IMR-90 (cell line): ENCODE data around the gene TMEM131. TPM values are rescaled to one million over a fixed set of nuclear protein-coding genes. Genes with fewer than 3 reads are reported as not detected.

ENCODE experiments used
- ATAC-seq: fragments of 200-7000 bp; cut with Tn5 transposase; 2 replicates; pipeline ENCODE4 v1.9.1; 2020; ENCODE audit warnings: low read depth, mild to moderate bottlenecking, moderate library complexity
- BruUV-seq: library from RNA; stranded (reverse); fragments of 400-500 nt; replicated peaks from 2 replicates; lab custom pipeline; 2021; lab: Mats Ljungman, UMichigan
- CTCF ChIA-PET: fragments of 300-600 bp; formaldehyde crosslinking; extraction: SDS; loops from one replicate; lab custom pipeline; 2021; ENCODE audit warnings: antibody characterized with exemption; lab: Yijun Ruan, JAX
- POLR2A ChIA-PET: fragments of 300-600 bp; sonication (Branson Sonifier 250); formaldehyde crosslinking; loops from one replicate; lab custom pipeline; 2022; ENCODE audit warnings: antibody characterized with exemption; ENCODE audit not compliant: unreplicated experiment; lab: Charles Lee
- DNase-seq: peaks from one replicate; pipeline ENCODE4 v3.0.0; 2013
- H2AFZ ChIP-seq: replicated peaks from 2 replicates; pipeline ENCODE3; 2013; ENCODE audit warnings: low read length, mild to moderate bottlenecking; ENCODE audit not compliant: poor library complexity
- H2AK5ac ChIP-seq: 2 replicates; pipeline ENCODE4 v1.6.1; 2013; ENCODE audit warnings: low read depth, low read length, inconsistent platforms
- H2AK9ac ChIP-seq: replicated peaks from 2 replicates; pipeline ENCODE3; 2013; ENCODE audit warnings: mild to moderate bottlenecking, low read depth, low read length, moderate library complexity; ENCODE audit not compliant: poor library complexity
- H2BK120ac ChIP-seq: 2 replicates; pipeline ENCODE4 v1.6.1; 2013; ENCODE audit warnings: low read depth, low read length, inconsistent platforms
- H2BK15ac ChIP-seq: 3 replicates; pipeline ENCODE4 v1.6.1; 2013; ENCODE audit warnings: low read depth, low read length, inconsistent platforms
- H2BK20ac ChIP-seq: 2 replicates; pipeline ENCODE4 v1.6.1; 2013; ENCODE audit warnings: low read depth, mild to moderate bottlenecking, inconsistent platforms, low read length, moderate library complexity
- H2BK5ac ChIP-seq: 2 replicates; pipeline ENCODE4 v1.6.1; 2013; ENCODE audit warnings: mild to moderate bottlenecking, low read depth, low read length, inconsistent platforms; ENCODE audit not compliant: poor library complexity, severe bottlenecking
- H3K14ac ChIP-seq: replicated peaks from 2 replicates; pipeline ENCODE4 v1.6.1; 2013; ENCODE audit warnings: low read depth, low read length, inconsistent platforms
- H3K18ac ChIP-seq: 2 replicates; pipeline ENCODE4 v1.6.1; 2013; ENCODE audit warnings: low read depth, low read length, control low read depth
- H3K23ac ChIP-seq: 2 replicates; pipeline ENCODE4 v1.6.1; 2013; ENCODE audit warnings: low read depth, low read length, inconsistent platforms
- H3K27ac ChIP-seq: 2 replicates; pipeline ENCODE4 v1.5.1; 2013; ENCODE audit warnings: mild to moderate bottlenecking, control low read depth, low read length; ENCODE audit not compliant: insufficient read depth
- H3K27me3 ChIP-seq: 2 replicates; pipeline ENCODE4 v1.6.1; 2013; ENCODE audit warnings: low read length; ENCODE audit not compliant: control insufficient read depth, insufficient read depth
- H3K36me3 ChIP-seq: 2 replicates; pipeline ENCODE4 v1.6.1; 2013; ENCODE audit warnings: low read length, mixed read lengths; ENCODE audit not compliant: control insufficient read depth, insufficient read depth
- H3K4ac ChIP-seq: 2 replicates; pipeline ENCODE4 v1.6.1; 2013; ENCODE audit warnings: low read depth, low read length, inconsistent platforms
- H3K4me1 ChIP-seq: 2 replicates; pipeline ENCODE4 v1.6.1; 2013; ENCODE audit warnings: low read length, mixed read lengths; ENCODE audit not compliant: control insufficient read depth, insufficient read depth
- H3K4me2 ChIP-seq: 2 replicates; pipeline ENCODE4 v1.6.1; 2013; ENCODE audit warnings: low read depth, mild to moderate bottlenecking, control low read depth, low read length, moderate library complexity
- H3K4me3 ChIP-seq: 2 replicates; pipeline ENCODE4 v1.5.1; 2013; ENCODE audit warnings: low read depth, mild to moderate bottlenecking, control low read depth, low read length, moderate library complexity; ENCODE audit not compliant: insufficient read depth
- H3K56ac ChIP-seq: 2 replicates; pipeline ENCODE4 v1.6.1; 2013; ENCODE audit warnings: low read length, inconsistent platforms; ENCODE audit not compliant: insufficient read depth; ENCODE audit errors: extremely low read depth
- H3K79me1 ChIP-seq, 2 experiments: 2 replicates each; pipeline ENCODE4 v1.6.1; 2013; ENCODE audit warnings: low read length in 2 of 2, inconsistent platforms in 1 of 2, low read depth in 1 of 2
- H3K9ac ChIP-seq: 2 replicates; pipeline ENCODE4 v1.6.1; 2013; ENCODE audit warnings: low read depth, low read length, control low read depth
- H3K9me1 ChIP-seq: 2 replicates; pipeline ENCODE4 v1.6.1; 2013; ENCODE audit warnings: low read length, inconsistent platforms; ENCODE audit not compliant: insufficient read depth
- H3K9me3 ChIP-seq: 2 replicates; pipeline ENCODE4 v1.6.1; 2013; ENCODE audit warnings: low read length; ENCODE audit not compliant: control insufficient read depth, insufficient read depth
- H4K20me1 ChIP-seq: 2 replicates; pipeline ENCODE4 v1.6.1; 2013; ENCODE audit warnings: low read length, inconsistent platforms; ENCODE audit not compliant: insufficient read depth
- H4K5ac ChIP-seq: 2 replicates; pipeline ENCODE4 v1.6.1; 2013; ENCODE audit warnings: mild to moderate bottlenecking, low read depth, low read length, control low read depth
- H4K8ac ChIP-seq, 2 experiments: 2 replicates each; pipeline ENCODE4 v1.6.1; 2013; ENCODE audit warnings: low read depth in 2 of 2, low read length in 2 of 2, control low read depth in 1 of 2, inconsistent platforms in 1 of 2
- H4K91ac ChIP-seq: 2 replicates; pipeline ENCODE4 v1.6.1; 2013; ENCODE audit warnings: low read depth, low read length, inconsistent platforms; ENCODE audit not compliant: insufficient read depth
- BHLHE40 ChIP-seq: fragments of 150-350 bp; IDR thresholded peaks from 2 replicates; pipeline ENCODE4 v1.6.1; 2016; ENCODE audit warnings: mild to moderate bottlenecking, low read depth, low read length
- CEBPB ChIP-seq: IDR thresholded peaks from 2 replicates; pipeline ENCODE4 v1.6.1; 2012; ENCODE audit warnings: low read depth, low read length, improper control_type of control experiment
- CHD1 ChIP-seq: IDR thresholded peaks from 2 replicates; pipeline ENCODE4 v1.6.1; 2012; ENCODE audit warnings: low read depth, low read length, improper control_type of control experiment
- ELK1 ChIP-seq: fragments of 150-350 bp; IDR thresholded peaks from 2 replicates; pipeline ENCODE4 v1.6.1; 2016; ENCODE audit warnings: low read depth, mild to moderate bottlenecking, low read length, moderate library complexity, borderline replicate concordance
- MAFK ChIP-seq: IDR thresholded peaks from 2 replicates; pipeline ENCODE4 v1.6.1; 2012; ENCODE audit warnings: low read depth, low read length, improper control_type of control experiment
- MAZ ChIP-seq: IDR thresholded peaks from 2 replicates; pipeline ENCODE4 v1.6.1; 2012; ENCODE audit warnings: low read depth, mild to moderate bottlenecking, low read length, improper control_type of control experiment, moderate library complexity, borderline replicate concordance
- NFE2L2 ChIP-seq: fragments of 150-350 bp; IDR thresholded peaks from 2 replicates; pipeline ENCODE4 v1.6.1; 2016; ENCODE audit warnings: low read depth, mild to moderate bottlenecking, low read length
- POLR2A ChIP-seq: IDR thresholded peaks from 2 replicates; pipeline ENCODE4 v1.6.1; 2012; ENCODE audit warnings: mild to moderate bottlenecking, low read depth, low read length
- RAD21 ChIP-seq: IDR thresholded peaks from 2 replicates; pipeline ENCODE4 v1.6.1; 2012; ENCODE audit warnings: low read length, improper control_type of control experiment
- RCOR1 ChIP-seq: IDR thresholded peaks from 2 replicates; pipeline ENCODE4 v1.6.1; 2012; ENCODE audit warnings: mild to moderate bottlenecking, low read length, improper control_type of control experiment; ENCODE audit not compliant: insufficient replicate concordance
- SMC3 ChIP-seq: fragments of 150-350 bp; IDR thresholded peaks from 2 replicates; pipeline ENCODE4 v1.6.1; 2016; ENCODE audit warnings: low read depth, mild to moderate bottlenecking, antibody characterized with exemption, low read length, moderate library complexity
- WGBS, 2 experiments: methylation state at CpG; one replicate each; pipeline versions ENCODE4 v1.1.5 to v1.1.7; 2013; ENCODE audit warnings: missing lambda C conversion rate in 2 of 2; ENCODE audit not compliant: insufficient read length in 1 of 2; ENCODE audit errors: extremely low coverage in 2 of 2; 5-methylcytosine and 5-hydroxymethylcytosine counted together
- dilution Hi-C: fragments of 300-500 bp; cut with HindIII; formaldehyde crosslinking; loops from one replicate; pipeline ENCODE4 v1.14.3; 2018; ENCODE audit warnings: low sequenced_read_pairs; ENCODE audit not compliant: unreplicated experiment
- in situ Hi-C: fragments of 300-500 bp; cut with MboI; formaldehyde crosslinking; loops from 3 replicates; pipeline ENCODE4 v1.14.3; 2019; ENCODE audit warnings: low sequenced_read_pairs, inconsistent platforms, mixed read lengths
- intact Hi-C: fragments of 100-400 bp; cut with micrococcal nuclease; formaldehyde crosslinking; loops from 2 replicates; pipeline ENCODE4 v1.10.0; 2022
- polyA plus RNA-seq, 3 experiments: library from polyadenylated mRNA; depleted of rRNA; stranded (reverse); fragments of >200 nt; gene quantifications; 2 replicates each; pipeline ENCODE4 v1.2.3, GENCODE V29; 2012; ENCODE audit warnings: low replicate concordance in 1 of 3
- total RNA-seq: library from RNA; depleted of rRNA; stranded (reverse); fragments of >200 nt; gene quantifications from 2 replicates; pipeline ENCODE4 v1.2.3, GENCODE V29; 2012
- TF ChIP-seq, protein P1 (sequence below): fragments of 150-350 bp; IDR thresholded peaks from 2 replicates; pipeline ENCODE4 v1.6.1; 2017; ENCODE audit warnings: mild to moderate bottlenecking, antibody characterized with exemption, low read length, low read depth

The TMEM131 gene
- total and polyA plus RNA-seq, 2 of the 4 experiments (the other 2 are of a cell fraction) = 13.3 to 14.0 TPM

GRCh38 chr2:97868986-97869721, 126.6 kb downstream of the TMEM131 start (continued):
- TF ChIP-seq, protein P1, sequence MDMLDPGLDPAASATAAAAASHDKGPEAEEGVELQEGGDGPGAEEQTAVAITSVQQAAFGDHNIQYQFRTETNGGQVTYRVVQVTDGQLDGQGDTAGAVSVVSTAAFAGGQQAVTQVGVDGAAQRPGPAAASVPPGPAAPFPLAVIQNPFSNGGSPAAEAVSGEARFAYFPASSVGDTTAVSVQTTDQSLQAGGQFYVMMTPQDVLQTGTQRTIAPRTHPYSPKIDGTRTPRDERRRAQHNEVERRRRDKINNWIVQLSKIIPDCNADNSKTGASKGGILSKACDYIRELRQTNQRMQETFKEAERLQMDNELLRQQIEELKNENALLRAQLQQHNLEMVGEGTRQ = no peak
- no peak for TF ChIP-seq CHD1

DNA sequence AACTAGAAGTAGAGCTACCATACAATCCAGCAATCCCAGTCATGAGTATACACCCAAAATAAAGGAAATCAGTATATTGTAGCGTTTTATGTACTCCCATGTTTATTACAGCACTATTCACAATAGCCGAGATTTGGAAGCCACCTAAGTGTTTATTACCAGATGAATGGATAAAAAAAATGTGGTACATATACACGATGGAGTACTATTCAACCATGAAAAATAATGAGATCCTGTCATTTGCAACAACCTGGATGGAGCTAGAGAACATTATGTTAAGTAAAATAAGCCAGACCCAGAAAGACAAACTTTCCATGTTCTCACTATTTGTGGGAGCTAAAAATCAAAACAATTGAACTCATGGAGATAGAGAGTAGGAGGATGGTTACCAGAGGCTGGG, 131.9 kb downstream of the TMEM131 start:
- H3K4me2 ChIP-seq = no peak overlapping the region
- H3K4me3 ChIP-seq = no peak overlapping the region
- no peak overlapping the region for H2BK20ac ChIP-seq
- dilution Hi-C loops = no loop called here
- H2AK9ac ChIP-seq = no peak overlapping the region
- no peak overlapping the region for H3K27ac ChIP-seq
- intact Hi-C loops = no loop called here
- H3K56ac ChIP-seq = no peak overlapping the region
- H3K27me3 ChIP-seq = no peaks in the 10 kb centered on the region
- no peak for DNase-seq
- H4K20me1 ChIP-seq = no peaks in the 10 kb centered on the region
- H3K9ac ChIP-seq = no peak overlapping the region
- no peak overlapping the region for H4K91ac ChIP-seq
- H3K9me3 ChIP-seq = no peaks in the 10 kb centered on the region
- peaks cover 1% of the 10 kb centered on the region; the same call in 1 of the 2 replicates for H3K36me3 ChIP-seq
- no peaks in the 10 kb centered on the region for H3K4me1 ChIP-seq
- no peak overlapping the region for H3K23ac ChIP-seq
- ATAC-seq = no peak
- H2AFZ ChIP-seq = no peak overlapping the region
- H3K4ac ChIP-seq = no peak overlapping the region
- no peaks in the 10 kb centered on the region for H3K9me1 ChIP-seq
- no peak overlapping the region for H4K5ac ChIP-seq
- POLR2A ChIA-PET = no interaction called here
- in situ Hi-C loops = no loop called here
- H4K8ac ChIP-seq = no peak overlapping the region
- no TSS peak for BruUV-seq
- CTCF ChIA-PET = no interaction called here
- WGBS, 2 experiments = no CpG with 5 or more reads among the region's 3 CpGs
- peaks cover 33 to 44% of the 10 kb centered on the region in 2 experiments for H3K79me1 ChIP-seq
- no peak overlapping the region for H3K14ac ChIP-seq
- no peak overlapping the region for H2AK5ac ChIP-seq
- no peak overlapping the region for H2BK120ac ChIP-seq
- H2BK5ac ChIP-seq = no peak overlapping the region
- H3K18ac ChIP-seq = no peak overlapping the region
- no peak overlapping the region for H2BK15ac ChIP-seq
- TF ChIP-seq BHLHE40 (no peak), NFE2L2 (no peak), CHD1 (no peak), RAD21 (no peak), RCOR1 (no peak), MAZ (no peak), CEBPB (no peak), ELK1 (no peak), SMC3 (no peak), MAFK (no peak), POLR2A (no peak)
- TF ChIP-seq, protein P1 = no peak
